Measurements from ENCODE around the gene WASF3. TPM values are rescaled to one million over a fixed set of nuclear protein-coding genes. Genes with fewer than 3 reads are reported as not detected.

WASF3 gene
- total and polyA plus RNA-seq, 10 of the 15 experiments (the other 5 are each of a cell fraction or from before 2014, with no cell fraction given): under 0.01 to 0.10 (median 0.01) TPM; not detected in 7

DNA sequence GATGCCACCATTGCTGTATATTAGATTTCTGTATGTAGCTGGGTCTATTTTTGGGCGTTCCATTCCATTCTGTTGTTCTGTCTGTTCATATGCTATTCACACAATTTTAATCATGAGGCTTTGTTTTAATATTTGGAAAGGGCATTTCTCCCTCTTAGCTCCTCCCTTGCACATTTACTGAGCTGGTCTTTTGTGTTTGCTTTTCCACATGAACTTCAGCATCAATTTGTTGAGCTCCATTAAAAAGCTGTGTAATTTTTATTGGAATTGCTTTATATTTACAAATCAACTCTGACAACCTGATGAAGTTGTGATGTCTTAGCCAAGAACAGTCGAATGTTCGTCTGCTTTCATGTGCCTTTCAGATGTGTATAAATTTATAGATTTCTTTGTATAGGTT is 14.0 kb downstream of the WASF3 start (continued):
- TF ChIP-seq, protein P1, sequence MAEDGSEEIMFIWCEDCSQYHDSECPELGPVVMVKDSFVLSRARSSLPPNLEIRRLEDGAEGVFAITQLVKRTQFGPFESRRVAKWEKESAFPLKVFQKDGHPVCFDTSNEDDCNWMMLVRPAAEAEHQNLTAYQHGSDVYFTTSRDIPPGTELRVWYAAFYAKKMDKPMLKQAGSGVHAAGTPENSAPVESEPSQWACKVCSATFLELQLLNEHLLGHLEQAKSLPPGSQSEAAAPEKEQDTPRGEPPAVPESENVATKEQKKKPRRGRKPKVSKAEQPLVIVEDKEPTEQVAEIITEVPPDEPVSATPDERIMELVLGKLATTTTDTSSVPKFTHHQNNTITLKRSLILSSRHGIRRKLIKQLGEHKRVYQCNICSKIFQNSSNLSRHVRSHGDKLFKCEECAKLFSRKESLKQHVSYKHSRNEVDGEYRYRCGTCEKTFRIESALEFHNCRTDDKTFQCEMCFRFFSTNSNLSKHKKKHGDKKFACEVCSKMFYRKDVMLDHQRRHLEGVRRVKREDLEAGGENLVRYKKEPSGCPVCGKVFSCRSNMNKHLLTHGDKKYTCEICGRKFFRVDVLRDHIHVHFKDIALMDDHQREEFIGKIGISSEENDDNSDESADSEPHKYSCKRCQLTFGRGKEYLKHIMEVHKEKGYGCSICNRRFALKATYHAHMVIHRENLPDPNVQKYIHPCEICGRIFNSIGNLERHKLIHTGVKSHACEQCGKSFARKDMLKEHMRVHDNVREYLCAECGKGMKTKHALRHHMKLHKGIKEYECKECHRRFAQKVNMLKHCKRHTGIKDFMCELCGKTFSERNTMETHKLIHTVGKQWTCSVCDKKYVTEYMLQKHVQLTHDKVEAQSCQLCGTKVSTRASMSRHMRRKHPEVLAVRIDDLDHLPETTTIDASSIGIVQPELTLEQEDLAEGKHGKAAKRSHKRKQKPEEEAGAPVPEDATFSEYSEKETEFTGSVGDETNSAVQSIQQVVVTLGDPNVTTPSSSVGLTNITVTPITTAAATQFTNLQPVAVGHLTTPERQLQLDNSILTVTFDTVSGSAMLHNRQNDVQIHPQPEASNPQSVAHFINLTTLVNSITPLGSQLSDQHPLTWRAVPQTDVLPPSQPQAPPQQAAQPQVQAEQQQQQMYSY (CRISPR knock-in tag; IDR thresholded peaks at IDR 0.05): no peak
- TF ChIP-seq KDM1A (IDR thresholded peaks at IDR 0.05; ENCODE audit: borderline replicate concordance) (no peak), NR2C1 (IDR thresholded peaks at IDR 0.05) (no peak), ASH2L (IDR thresholded peaks at IDR 0.05; ENCODE audit: borderline replicate concordance, low read depth) (no peak), RFX5 (IDR thresholded peaks at IDR 0.05; ENCODE audit: low read depth, low read length) (no peak), RAD51 (IDR thresholded peaks at IDR 0.05) (no peak), ZNF24 (IDR thresholded peaks at IDR 0.05) (no peak), CBFB (IDR thresholded peaks at IDR 0.05; ENCODE audit: low read depth) (no peak)

DNA sequence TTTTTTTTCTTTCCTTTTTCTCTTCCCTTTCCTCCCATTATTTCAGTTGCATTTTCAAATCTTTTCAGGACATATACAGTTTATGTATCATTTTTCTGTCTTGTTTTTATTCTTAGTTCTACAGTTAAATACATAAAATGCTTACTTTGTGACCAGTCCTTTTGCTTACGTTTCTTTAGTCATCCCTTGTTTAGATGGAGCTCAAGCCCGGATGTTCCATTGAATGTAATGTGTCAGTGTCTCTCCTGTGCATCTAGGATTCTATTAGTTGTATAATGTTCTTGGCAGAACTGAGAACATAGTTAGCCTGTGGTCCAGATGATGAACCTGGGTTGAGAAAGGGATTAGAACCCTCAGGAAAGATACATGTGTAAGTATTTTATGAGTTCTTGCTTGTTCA is 17.8 kb downstream of the WASF3 start:
- WGBS (ENCODE audit: insufficient coverage, insufficient replicate concordance, low lambda C conversion rate, missing lambda C conversion rate): 15% methylated on average over 2 of the region's 2 CpGs
- H4K20me1 ChIP-seq (ENCODE audit: control insufficient read depth, insufficient read depth): no peaks in the 10 kb centered on the region
- H3K27ac ChIP-seq (ENCODE audit: control insufficient read depth, insufficient read depth): no peak overlapping the region
- SMC1A ChIA-PET (ENCODE audit: uncharacterized antibody, unreplicated experiment): no interaction called here
- no peaks in the 10 kb centered on the region for H3K36me3 ChIP-seq (ENCODE audit: control insufficient read depth in 2 of 2, insufficient read depth in 2 of 2, low read length in 1 of 2)
- no peak overlapping the region for H3K4me3 ChIP-seq
- FAIRE-seq (no peak), ATAC-seq (no peak), DNase-seq (ENCODE audit: low read depth, low spot score) (no peak)
- intact Hi-C loops (cut with micrococcal nuclease; ENCODE audit: unreplicated experiment): no loop called here
- no peaks in the 10 kb centered on the region for H3K9me3 ChIP-seq (replicated peaks; ENCODE audit: control insufficient read depth, insufficient read depth, low read length)
- no peaks in the 10 kb centered on the region for H3K27me3 ChIP-seq (replicated peaks in 1 of 2; ENCODE audit: control insufficient read depth in 2 of 2, insufficient read depth in 2 of 2, low read length in 1 of 2)
- no peak overlapping the region for H2AFZ ChIP-seq (ENCODE audit: control insufficient read depth, low read depth, low read length)
- CTCF ChIA-PET: no interaction called here
- RAD21 ChIA-PET (ENCODE audit: unreplicated experiment): no interaction called here
- H3K4me2 ChIP-seq (ENCODE audit: control insufficient read depth, insufficient read depth): no peak overlapping the region
- in situ Hi-C loops (cut with MboI): no loop called here
- H3K4me1 ChIP-seq (ENCODE audit: control insufficient read depth, insufficient read depth, low read length): no peaks in the 10 kb centered on the region
- POLR2A ChIA-PET: no interaction called here
- no TSS peak for BruUV-seq (replicated peaks)
- H3K79me2 ChIP-seq (ENCODE audit: control insufficient read depth, insufficient read depth, low read length): no peaks in the 10 kb centered on the region
- no peak overlapping the region for H3K9ac ChIP-seq (ENCODE audit: control insufficient read depth, insufficient read depth, low read length)
- no peak for TF ChIP-seq SREBF1 (IDR thresholded peaks at IDR 0.05; ENCODE audit: low read length)
- TF ChIP-seq EED (IDR thresholded peaks at IDR 0.05; ENCODE audit: low read depth): no peak
- no peak for TF ChIP-seq GABPA (IDR thresholded peaks at IDR 0.05; ENCODE audit: low read depth)
- TF ChIP-seq SIN3A (IDR thresholded peaks at IDR 0.05; ENCODE audit: low read depth, low read length): no peak
- TF ChIP-seq, protein P2, sequence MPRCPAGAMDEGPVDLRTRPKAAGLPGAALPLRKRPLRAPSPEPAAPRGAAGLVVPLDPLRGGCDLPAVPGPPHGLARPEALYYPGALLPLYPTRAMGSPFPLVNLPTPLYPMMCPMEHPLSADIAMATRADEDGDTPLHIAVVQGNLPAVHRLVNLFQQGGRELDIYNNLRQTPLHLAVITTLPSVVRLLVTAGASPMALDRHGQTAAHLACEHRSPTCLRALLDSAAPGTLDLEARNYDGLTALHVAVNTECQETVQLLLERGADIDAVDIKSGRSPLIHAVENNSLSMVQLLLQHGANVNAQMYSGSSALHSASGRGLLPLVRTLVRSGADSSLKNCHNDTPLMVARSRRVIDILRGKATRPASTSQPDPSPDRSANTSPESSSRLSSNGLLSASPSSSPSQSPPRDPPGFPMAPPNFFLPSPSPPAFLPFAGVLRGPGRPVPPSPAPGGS (IDR thresholded peaks at IDR 0.05; ENCODE audit: borderline replicate concordance, insufficient read depth, low read depth, low read length, poor library complexity, severe bottlenecking): no peak
- no peak for TF ChIP-seq NFYA (IDR thresholded peaks at IDR 0.05; ENCODE audit: borderline replicate concordance, low read depth, low read length)
- TF ChIP-seq RFX5 (IDR thresholded peaks at IDR 0.05; ENCODE audit: low read depth, low read length): no peak
- TF ChIP-seq RB1 (IDR thresholded peaks at IDR 0.05; ENCODE audit: borderline replicate concordance): no peak
- no peak for TF ChIP-seq LARP7 (IDR thresholded peaks at IDR 0.05)
- TF ChIP-seq ZNF622 (IDR thresholded peaks at IDR 0.05): no peak
- no peak for TF ChIP-seq CHD1 (IDR thresholded peaks at IDR 0.05; ENCODE audit: low read depth, low read length)
- TF ChIP-seq, protein P3, sequence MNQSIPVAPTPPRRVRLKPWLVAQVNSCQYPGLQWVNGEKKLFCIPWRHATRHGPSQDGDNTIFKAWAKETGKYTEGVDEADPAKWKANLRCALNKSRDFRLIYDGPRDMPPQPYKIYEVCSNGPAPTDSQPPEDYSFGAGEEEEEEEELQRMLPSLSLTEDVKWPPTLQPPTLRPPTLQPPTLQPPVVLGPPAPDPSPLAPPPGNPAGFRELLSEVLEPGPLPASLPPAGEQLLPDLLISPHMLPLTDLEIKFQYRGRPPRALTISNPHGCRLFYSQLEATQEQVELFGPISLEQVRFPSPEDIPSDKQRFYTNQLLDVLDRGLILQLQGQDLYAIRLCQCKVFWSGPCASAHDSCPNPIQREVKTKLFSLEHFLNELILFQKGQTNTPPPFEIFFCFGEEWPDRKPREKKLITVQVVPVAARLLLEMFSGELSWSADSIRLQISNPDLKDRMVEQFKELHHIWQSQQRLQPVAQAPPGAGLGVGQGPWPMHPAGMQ (IDR thresholded peaks at IDR 0.05; ENCODE audit: borderline replicate concordance): no peak
- no peak for TF ChIP-seq BHLHE40 (IDR thresholded peaks at IDR 0.05; ENCODE audit: borderline replicate concordance in 1 of 2, low read depth in 2 of 2, low read length in 1 of 2)
